Body of pancreas (tissue), 4 donors: ENCODE results near the gene HNRNPK.

ENCODE experiments used
- POLR2A ChIP-seq, 3 donors: fragments of 450-650 bp; IDR thresholded peaks; one replicate each; pipeline ENCODE4 v1.6.1; 2016; ENCODE audit warnings: antibody characterized with exemption in 3 of 3, mild to moderate bottlenecking in 2 of 3
- TF ChIP-seq, protein P1 (sequence below), 7 experiments: fragments of 450-650 bp in 4 of 7; fragments of 200-600 bp in 3 of 7; sonication (generic) in 3 of 7; IDR thresholded peaks; one replicate each; pipeline ENCODE4 v1.5.1; 2016 to 2019; ENCODE audit warnings: antibody characterized with exemption in 7 of 7

DNA sequence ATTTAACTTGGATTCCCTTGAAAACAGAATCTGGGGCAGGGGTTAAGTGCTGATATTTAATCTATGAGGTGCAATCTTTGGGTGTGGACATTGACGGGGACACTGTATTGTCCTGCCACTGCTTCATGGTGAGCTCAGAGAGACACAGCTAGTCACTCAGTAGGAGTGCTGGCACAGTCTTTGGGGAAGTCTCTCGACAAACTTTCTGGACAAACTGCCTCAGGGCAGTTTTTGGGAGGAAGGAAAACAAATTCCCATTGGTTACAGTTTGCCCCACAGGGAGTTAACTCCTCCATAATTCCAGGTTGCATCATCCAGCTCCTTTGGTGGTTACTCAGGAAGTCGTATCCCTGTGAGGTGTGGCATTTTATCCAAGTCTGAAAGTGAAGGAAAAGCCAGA lies 17.9 kb downstream of the HNRNPK start:
- no peak for TF ChIP-seq POLR2A (IDR thresholded peaks at IDR 0.05)
- TF ChIP-seq, protein P1, sequence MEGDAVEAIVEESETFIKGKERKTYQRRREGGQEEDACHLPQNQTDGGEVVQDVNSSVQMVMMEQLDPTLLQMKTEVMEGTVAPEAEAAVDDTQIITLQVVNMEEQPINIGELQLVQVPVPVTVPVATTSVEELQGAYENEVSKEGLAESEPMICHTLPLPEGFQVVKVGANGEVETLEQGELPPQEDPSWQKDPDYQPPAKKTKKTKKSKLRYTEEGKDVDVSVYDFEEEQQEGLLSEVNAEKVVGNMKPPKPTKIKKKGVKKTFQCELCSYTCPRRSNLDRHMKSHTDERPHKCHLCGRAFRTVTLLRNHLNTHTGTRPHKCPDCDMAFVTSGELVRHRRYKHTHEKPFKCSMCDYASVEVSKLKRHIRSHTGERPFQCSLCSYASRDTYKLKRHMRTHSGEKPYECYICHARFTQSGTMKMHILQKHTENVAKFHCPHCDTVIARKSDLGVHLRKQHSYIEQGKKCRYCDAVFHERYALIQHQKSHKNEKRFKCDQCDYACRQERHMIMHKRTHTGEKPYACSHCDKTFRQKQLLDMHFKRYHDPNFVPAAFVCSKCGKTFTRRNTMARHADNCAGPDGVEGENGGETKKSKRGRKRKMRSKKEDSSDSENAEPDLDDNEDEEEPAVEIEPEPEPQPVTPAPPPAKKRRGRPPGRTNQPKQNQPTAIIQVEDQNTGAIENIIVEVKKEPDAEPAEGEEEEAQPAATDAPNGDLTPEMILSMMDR (IDR thresholded peaks at IDR 0.05) = no peak
